ENCODE results near the gene ATXN7L1. TPM values are rescaled to one million over a fixed set of nuclear protein-coding genes. Genes with fewer than 3 reads are reported as not detected.
"Not testable (repeated sequence)": the region's sequence is repeated elsewhere in the genome, so short reads cannot be mapped to it uniquely, and the experiment has no call there.

ATXN7L1 gene
- total RNA-seq, 1 donor from 2014 or later: 12.9 TPM

GRCh38 chr7:105794741-105795729 is 81.4 kb downstream of the ATXN7L1 start:
- intact Hi-C loops (cut with DNase I): no loop called here
- Histone ChIP-seq H3K27me3 (no peaks in the 10 kb centered on the region), H3K4me1 (peaks cover 5% of the 10 kb centered on the region), H3K9me3 (no peaks in the 10 kb centered on the region), H3K4me3 (no peak overlapping the region), H3K36me3 (no peaks in the 10 kb centered on the region), H3K27ac (no peak overlapping the region)
- DNase-seq: no peak
- no peak for TF ChIP-seq CTCF (IDR thresholded peaks at IDR 0.05)
- no peak for ATAC-seq

- H3K36me3 ChIP-seq: no peaks in the 10 kb centered on the region
- TF ChIP-seq CTCF (IDR thresholded peaks at IDR 0.05): no peak
- H3K9me3 ChIP-seq: no peaks in the 10 kb centered on the region
- no peaks in the 10 kb centered on the region for H3K27me3 ChIP-seq
- H3K4me3 ChIP-seq: no peak overlapping the region
- ATAC-seq (no peak), DNase-seq (no peak)
- intact Hi-C loops (cut with DNase I): no loop called here
- H3K4me1 ChIP-seq: peaks cover 5% of the 10 kb centered on the region
- no peak overlapping the region for H3K27ac ChIP-seq
Observed at GRCh38 chr7:105792488-105793370, 83.7 kb downstream of the ATXN7L1 start.

- TF ChIP-seq CTCF (IDR thresholded peaks at IDR 0.05): no peak
- ATAC-seq (no peak), DNase-seq (no peak)
- no peak overlapping the region for H3K4me3 ChIP-seq
- no peaks in the 10 kb centered on the region for H3K9me3 ChIP-seq
- H3K36me3 ChIP-seq: no peaks in the 10 kb centered on the region
- no peak overlapping the region for H3K27ac ChIP-seq
- H3K4me1 ChIP-seq: peaks cover 5% of the 10 kb centered on the region
- no peaks in the 10 kb centered on the region for H3K27me3 ChIP-seq
- intact Hi-C loops (cut with DNase I): no loop called here
Observed at GRCh38 chr7:105791926-105792325, 84.5 kb downstream of the ATXN7L1 start.

GRCh38 chr7:105790996-105791395 is 85.4 kb downstream of the ATXN7L1 start:
- no peak for DNase-seq
- no peak overlapping the region for H3K27ac ChIP-seq
- no peaks in the 10 kb centered on the region for H3K36me3 ChIP-seq
- no peak for ATAC-seq
- no peak overlapping the region for H3K4me3 ChIP-seq
- intact Hi-C loops (cut with DNase I): no loop called here
- peaks cover 3% of the 10 kb centered on the region for H3K4me1 ChIP-seq
- no peaks in the 10 kb centered on the region for H3K27me3 ChIP-seq
- no peak for TF ChIP-seq CTCF (IDR thresholded peaks at IDR 0.05)
- no peaks in the 10 kb centered on the region for H3K9me3 ChIP-seq

- H3K9me3 ChIP-seq; H3K4me1 ChIP-seq; intact Hi-C loops (cut with DNase I); H3K36me3 ChIP-seq; DNase-seq; H3K27ac ChIP-seq; ATAC-seq; H3K27me3 ChIP-seq; H3K4me3 ChIP-seq: not testable (repeated sequence)
Observed at GRCh38 chr7:105790452-105790851, 85.9 kb downstream of the ATXN7L1 start.

All from upper lobe of right lung (tissue), 1 donor.